ENCODE results near the gene C11orf98. TPM values are rescaled to one million over a fixed set of nuclear protein-coding genes. Genes with fewer than 3 reads are reported as not detected.
"Not testable (repeated sequence)": the region's sequence is repeated elsewhere in the genome, so short reads cannot be mapped to it uniquely, and the experiment has no call there.

Gene C11orf98
- total RNA-seq, 4 donors from 2014 or later: 12.5 to 53.7 (median 37.7) TPM

DNA sequence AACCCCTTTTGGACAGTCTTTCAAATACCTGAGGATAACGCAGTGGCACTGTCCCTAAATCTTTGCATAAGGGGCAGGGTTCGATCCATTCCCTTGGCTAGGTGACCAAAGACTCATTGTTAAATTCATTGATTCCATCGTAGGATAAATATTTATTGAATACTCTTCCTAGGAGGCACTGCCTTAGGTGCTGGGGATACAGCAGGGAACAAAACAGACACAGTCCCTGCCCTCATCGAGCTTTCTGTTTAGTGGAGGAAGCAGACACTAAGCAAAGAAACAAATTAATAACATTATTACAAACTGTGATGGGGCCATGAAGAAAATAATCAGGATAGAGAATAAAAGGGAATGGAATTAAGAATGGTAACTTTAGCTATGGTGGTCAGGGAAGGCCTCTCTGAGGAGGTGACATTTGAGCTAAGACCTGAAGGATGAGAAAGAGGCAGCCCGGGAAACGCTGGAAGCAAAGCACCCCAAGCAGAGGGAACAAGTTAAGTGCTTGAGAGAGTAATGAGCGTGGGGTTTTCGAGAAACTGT lies 43.9 kb downstream of the C11orf98 start:
- intact Hi-C loops (cut with DNase I; ENCODE audit: low total_unique reads): no loop called here
- Histone ChIP-seq H3K36me3 (peaks cover 0 to 5% (median 2%) of the 10 kb centered on the region in 4 donors), H3K4me3 (peak overlapping the region; percentile 52 to 82 (median 59)), H3K9me3 (no peaks in the 10 kb centered on the region), H3K27ac (peak overlapping the region; percentile 88 to 96 (median 90)), H3K27me3 (no peaks in the 10 kb centered on the region), H3K4me1 (peaks cover 12 to 17% (median 14%) of the 10 kb centered on the region in 4 donors)
- WGBS, 2 donors (ENCODE audit: low coverage in 1 of 2): 13 to 27% methylated on average over 6 to 8 of the region's 8 CpGs
- in situ Hi-C loops (cut with MboI; ENCODE audit: low pct_ligation_motif_present in 1 of 4, low pct_unique_long_range_greater_than_20kb in 1 of 4, low sequenced_read_pairs in 3 of 4): no loop called here
- TF ChIP-seq, protein P1, sequence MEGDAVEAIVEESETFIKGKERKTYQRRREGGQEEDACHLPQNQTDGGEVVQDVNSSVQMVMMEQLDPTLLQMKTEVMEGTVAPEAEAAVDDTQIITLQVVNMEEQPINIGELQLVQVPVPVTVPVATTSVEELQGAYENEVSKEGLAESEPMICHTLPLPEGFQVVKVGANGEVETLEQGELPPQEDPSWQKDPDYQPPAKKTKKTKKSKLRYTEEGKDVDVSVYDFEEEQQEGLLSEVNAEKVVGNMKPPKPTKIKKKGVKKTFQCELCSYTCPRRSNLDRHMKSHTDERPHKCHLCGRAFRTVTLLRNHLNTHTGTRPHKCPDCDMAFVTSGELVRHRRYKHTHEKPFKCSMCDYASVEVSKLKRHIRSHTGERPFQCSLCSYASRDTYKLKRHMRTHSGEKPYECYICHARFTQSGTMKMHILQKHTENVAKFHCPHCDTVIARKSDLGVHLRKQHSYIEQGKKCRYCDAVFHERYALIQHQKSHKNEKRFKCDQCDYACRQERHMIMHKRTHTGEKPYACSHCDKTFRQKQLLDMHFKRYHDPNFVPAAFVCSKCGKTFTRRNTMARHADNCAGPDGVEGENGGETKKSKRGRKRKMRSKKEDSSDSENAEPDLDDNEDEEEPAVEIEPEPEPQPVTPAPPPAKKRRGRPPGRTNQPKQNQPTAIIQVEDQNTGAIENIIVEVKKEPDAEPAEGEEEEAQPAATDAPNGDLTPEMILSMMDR (IDR thresholded peaks at IDR 0.05): no peak
- TF ChIP-seq POLR2A (IDR thresholded peaks at IDR 0.05) (no peak), POLR2AphosphoS5 (IDR thresholded peaks at IDR 0.05) (no peak), EP300 (IDR thresholded peaks at IDR 0.05; ENCODE audit: low read depth) (no peak)
- DNase-seq: no peak

DNA sequence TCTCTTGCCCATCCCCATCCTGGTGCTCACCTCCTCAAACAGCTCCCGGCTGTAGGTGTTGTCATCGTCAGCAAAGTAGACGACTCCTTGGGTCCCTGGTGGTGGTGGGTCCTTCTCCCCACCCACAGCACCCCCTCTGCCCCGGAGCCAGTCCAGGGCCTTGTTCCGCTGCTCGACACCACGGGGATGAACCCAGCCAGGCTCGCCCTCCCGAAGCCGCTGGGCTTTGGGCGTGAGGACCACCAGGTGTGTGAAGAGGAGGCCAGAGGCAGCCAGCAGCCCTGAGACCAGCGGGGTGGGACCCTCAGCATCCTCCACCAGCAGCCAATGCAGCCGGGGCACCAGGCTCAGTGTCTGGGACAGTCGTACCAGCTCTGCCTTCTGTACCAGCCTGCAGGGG lies 48.1 kb downstream of the C11orf98 start:
- H3K4me1 ChIP-seq: peaks cover 16 to 28% (median 20%) of the 10 kb centered on the region in 4 donors
- H3K36me3 ChIP-seq; DNase-seq; H3K4me3 ChIP-seq; H3K27me3 ChIP-seq; H3K27ac ChIP-seq; in situ Hi-C loops (cut with MboI; ENCODE audit: low pct_ligation_motif_present in 1 of 4, low pct_unique_long_range_greater_than_20kb in 1 of 4, low sequenced_read_pairs in 3 of 4); H3K9me3 ChIP-seq; intact Hi-C loops (cut with DNase I; ENCODE audit: low total_unique reads): not testable (repeated sequence)
- WGBS, 2 donors (ENCODE audit: low coverage in 1 of 2): 96% methylated on average over 14 of the region's 14 CpGs; no CpG with 5 or more reads in 1 of the 2 donors

DNA sequence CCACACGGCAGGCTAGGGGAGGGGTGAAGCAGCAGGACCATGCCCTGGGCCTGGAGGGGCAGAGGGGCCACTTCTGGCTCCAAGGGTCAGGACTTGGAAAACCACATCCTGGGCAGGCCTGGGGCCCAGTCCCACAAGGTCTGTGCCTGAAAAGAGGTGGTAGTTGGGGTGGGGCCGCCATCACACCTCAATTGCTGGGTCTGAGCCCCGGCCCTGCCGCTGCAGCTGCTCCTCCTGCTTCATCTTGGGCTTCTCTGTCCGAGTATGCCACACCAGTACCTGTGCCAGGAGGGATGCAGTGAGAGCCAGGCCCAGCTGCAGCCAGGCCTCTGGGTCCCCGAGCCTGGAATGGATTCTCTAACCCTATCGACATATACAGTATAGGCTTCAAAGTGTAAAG lies 49.5 kb downstream of the C11orf98 start:
- intact Hi-C loops (cut with DNase I; ENCODE audit: low total_unique reads): no loop called here

DNA sequence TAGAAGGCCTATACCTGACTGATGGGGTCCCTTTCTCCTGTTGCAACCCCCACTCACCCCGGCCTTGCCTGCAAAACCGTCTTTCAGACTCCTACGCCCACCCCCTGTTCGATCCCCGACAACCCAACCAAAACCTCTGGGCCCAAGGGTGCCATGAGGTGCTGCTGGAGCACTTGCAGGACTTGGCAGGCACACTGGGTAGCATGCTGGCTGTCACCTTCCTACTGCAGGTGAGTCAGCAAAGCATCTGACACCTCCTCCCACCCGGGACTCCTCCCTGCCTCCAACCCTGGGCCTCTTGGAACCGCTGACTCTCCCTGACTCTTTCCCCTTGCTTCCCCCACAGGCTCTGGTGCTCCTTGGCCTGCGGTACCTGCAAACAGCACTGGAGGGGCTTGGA lies 50.7 kb downstream of the C11orf98 start:
- H3K27me3 ChIP-seq: no peaks in the 10 kb centered on the region
- peaks cover 16 to 24% (median 18%) of the 10 kb centered on the region in 4 donors for H3K4me1 ChIP-seq
- H3K9me3 ChIP-seq: no peaks in the 10 kb centered on the region
- peak overlapping the region in 1 of 4 donors; percentile 97 for H3K27ac ChIP-seq
- in situ Hi-C loops (cut with MboI; ENCODE audit: low pct_ligation_motif_present in 1 of 4, low pct_unique_long_range_greater_than_20kb in 1 of 4, low sequenced_read_pairs in 3 of 4): no loop called here
- no peaks in the 10 kb centered on the region for H3K36me3 ChIP-seq
- 73 to 100% methylated on average over 1 to 8 of the region's 8 CpGs for WGBS, 2 donors (ENCODE audit: low coverage in 1 of 2)
- intact Hi-C loops (cut with DNase I; ENCODE audit: low total_unique reads): no loop called here
- TF ChIP-seq POLR2A (IDR thresholded peaks at IDR 0.05): no peak
- TF ChIP-seq, protein P1 (IDR thresholded peaks at IDR 0.05): no peak
- TF ChIP-seq POLR2AphosphoS5 (IDR thresholded peaks at IDR 0.05): no peak
- TF ChIP-seq EP300 (IDR thresholded peaks at IDR 0.05; ENCODE audit: low read depth): no peak
- no peak for DNase-seq
- no peak overlapping the region for H3K4me3 ChIP-seq

More for the DNA sequence above, 49.5 kb downstream of the C11orf98 start:
- Histone ChIP-seq H3K4me3 (no peak overlapping the region), H3K27ac (no peak overlapping the region), H3K4me1 (peaks cover 18 to 30% (median 23%) of the 10 kb centered on the region in 4 donors), H3K36me3 (no peaks in the 10 kb centered on the region), H3K9me3 (no peaks in the 10 kb centered on the region), H3K27me3 (no peaks in the 10 kb centered on the region)
- in situ Hi-C loops (cut with MboI; ENCODE audit: low pct_ligation_motif_present in 1 of 4, low pct_unique_long_range_greater_than_20kb in 1 of 4, low sequenced_read_pairs in 3 of 4): no loop called here
- TF ChIP-seq EP300 (IDR thresholded peaks at IDR 0.05; ENCODE audit: low read depth): no peak
- TF ChIP-seq POLR2AphosphoS5 (IDR thresholded peaks at IDR 0.05): no peak
- TF ChIP-seq, protein P1 (IDR thresholded peaks at IDR 0.05): no peak
- TF ChIP-seq POLR2A (IDR thresholded peaks at IDR 0.05): no peak
- WGBS, 2 donors (ENCODE audit: low coverage in 1 of 2): 91% methylated on average over 7 of the region's 7 CpGs; no CpG with 5 or more reads in 1 of the 2 donors
- no peak for DNase-seq

Measured in transverse colon (tissue), 4 donors.